RKO (cell line): ENCODE data around the gene LMO7.
"Not testable (repeated sequence)": the region's sequence is repeated elsewhere in the genome, so short reads cannot be mapped to it uniquely, and the experiment has no call there.

ENCODE experiments used
- DNase-seq: peaks from one replicate; pipeline ENCODE4 v3.0.0-alpha.2; 2016; ENCODE audit warnings: low spot score

LMO7 gene

GRCh38 chr13:75699062-75699461 is 62.9 kb downstream of the LMO7 start:
- DNase-seq, result no peak

DNA sequence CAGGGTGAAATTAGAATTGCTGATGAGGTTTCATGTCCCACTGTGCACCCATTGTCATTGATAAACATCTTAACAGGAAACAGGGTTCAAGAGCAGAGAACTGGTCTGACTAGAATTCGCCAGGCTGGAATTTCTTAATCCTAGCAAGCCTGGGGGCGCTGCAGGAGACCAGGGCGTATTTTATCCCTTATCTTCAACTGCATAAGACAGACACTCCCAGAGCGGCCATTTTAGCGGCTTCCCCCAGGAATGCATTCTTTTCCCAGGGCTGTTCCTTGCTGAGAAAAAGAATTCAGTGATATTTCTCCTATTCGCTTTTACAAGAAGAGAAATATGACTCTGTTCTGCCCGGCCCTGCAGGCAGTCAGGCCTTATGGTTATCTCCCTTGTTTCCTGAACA is 63.6 kb downstream of the LMO7 start:
- DNase-seq, result not testable (repeated sequence)

DNA sequence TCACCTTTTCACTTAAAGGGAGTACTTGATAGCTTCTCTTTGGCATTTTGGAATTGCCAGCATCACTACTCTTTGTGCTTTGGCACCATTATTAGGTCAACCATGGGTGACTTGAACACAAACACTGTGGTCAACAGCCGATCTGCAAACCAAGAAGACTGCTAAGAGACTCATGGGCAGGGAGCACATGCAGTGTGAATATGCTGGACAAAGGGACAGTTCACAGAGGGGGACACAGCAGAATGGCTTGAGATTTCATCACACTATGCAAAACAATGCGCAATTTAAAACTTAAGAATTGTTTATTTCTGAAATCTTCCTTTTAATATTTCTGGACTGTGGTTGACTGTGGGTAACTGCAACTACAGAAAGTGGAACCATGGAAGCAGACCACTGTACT is 64.4 kb downstream of the LMO7 start:
- no peak for DNase-seq

DNA sequence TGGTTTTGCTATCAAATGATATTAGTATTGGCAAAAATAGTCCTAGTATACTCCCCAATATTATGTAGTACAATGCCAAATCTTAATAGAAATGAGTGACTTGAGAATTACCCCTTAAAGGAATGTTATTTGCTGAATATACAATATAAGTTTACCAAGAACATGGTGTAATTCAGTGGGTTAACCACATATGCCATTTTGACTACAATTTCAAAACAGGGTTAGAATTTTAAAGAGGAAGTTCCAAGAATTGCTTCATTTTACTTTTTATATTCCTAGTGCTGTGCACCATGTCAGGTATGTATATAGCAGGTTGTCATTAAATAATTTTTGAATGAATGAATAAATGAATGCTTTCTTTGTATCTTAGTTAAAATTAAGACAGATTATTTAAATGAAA is 66.3 kb downstream of the LMO7 start:
- DNase-seq, result no peak

DNA sequence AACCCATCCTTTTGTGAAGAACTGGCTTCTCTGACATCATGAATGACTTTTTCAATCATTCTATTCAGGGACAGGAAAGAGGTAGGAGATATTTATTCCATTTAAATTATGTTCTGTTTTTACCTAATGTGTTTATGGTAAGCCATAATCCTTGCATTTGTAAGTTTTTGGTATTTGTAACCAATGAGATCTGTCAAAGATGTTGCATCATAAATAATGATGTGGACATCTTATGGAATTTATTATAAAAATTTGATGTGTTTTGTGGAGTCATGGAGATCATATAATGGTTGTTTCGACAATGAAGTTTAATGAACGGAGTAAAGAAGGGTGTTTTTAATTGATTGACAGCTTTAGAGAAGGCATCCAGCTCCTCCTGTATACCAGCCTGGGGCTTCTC is 67.6 kb downstream of the LMO7 start:
- no peak for DNase-seq

DNA sequence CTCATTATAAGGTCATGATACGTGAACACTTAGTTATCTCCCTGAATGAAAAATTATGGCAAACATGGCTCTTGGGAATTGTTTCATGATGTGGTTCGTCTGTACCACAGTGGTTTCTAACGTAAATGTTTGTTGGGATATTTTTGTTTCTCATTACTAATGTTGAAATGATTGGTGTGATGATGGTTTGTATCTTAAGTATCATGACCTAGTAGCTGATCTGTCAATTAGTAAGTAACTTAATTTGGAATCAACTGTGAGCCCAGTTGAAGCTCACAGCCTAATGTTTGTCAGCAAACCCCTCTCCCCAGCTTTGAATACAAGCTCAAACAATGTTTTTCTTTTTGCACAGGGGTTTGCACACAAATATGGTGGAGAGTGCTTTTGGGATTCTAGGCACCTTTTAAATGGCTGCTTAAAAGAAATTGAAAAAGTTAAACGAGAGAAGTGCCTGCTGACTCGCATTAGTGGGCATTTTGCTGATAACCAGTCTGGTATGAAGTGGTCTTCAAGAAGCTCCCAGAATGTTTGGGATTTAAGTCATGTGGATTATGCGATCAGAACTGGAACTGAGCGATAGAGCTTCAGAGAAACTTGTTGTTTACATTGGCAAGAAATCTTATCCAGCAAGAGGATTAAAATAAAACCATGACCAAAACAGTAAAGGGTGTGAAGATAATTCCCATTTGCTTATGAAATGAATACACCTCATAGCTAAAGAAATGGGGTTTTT is 68.2 kb downstream of the LMO7 start:
- no peak for DNase-seq

DNA sequence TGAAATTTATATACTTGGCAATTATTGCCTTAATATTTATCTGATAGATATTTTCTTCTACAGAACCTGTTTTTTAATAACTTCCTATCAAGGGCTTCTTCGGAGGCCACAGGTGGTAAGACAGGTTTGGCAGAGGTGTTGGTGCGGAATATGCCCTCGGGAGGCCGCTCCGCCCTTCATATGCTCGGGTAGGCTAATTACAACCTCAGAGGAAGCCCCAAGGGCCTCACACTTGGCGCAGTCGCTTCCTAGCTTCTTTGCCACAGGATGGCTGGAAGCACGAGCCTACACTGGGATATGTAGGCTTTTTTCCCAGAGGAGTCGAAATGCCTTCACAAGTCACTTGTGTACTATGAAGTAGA is 68.8 kb downstream of the LMO7 start:
- DNase-seq, result no peak

GRCh38 chr13:75705395-75705794 is 69.3 kb downstream of the LMO7 start:
- peak; percentile 94 for DNase-seq

GRCh38 chr13:75705908-75706307 is 69.8 kb downstream of the LMO7 start:
- DNase-seq, result no peak

DNA sequence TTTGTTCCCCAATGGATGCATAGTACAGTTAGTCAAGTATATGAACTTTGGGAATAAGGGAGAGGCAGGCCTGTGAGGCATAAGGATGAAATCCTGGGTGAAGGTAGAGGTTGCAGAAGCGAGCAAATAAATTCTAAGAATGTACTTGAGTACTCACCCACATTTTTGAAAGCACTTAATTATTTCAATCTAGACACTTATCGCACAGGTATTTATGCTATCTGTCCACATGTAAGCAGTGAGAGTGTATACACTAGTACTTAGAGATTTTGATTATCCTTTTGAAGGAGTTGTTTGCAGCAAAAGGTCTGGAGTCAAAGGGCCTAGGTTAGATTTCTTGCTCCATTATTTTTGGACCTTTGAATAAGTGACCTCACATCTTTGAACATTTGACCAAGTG is 77.7 kb downstream of the LMO7 start:
- DNase-seq, result no peak

DNA sequence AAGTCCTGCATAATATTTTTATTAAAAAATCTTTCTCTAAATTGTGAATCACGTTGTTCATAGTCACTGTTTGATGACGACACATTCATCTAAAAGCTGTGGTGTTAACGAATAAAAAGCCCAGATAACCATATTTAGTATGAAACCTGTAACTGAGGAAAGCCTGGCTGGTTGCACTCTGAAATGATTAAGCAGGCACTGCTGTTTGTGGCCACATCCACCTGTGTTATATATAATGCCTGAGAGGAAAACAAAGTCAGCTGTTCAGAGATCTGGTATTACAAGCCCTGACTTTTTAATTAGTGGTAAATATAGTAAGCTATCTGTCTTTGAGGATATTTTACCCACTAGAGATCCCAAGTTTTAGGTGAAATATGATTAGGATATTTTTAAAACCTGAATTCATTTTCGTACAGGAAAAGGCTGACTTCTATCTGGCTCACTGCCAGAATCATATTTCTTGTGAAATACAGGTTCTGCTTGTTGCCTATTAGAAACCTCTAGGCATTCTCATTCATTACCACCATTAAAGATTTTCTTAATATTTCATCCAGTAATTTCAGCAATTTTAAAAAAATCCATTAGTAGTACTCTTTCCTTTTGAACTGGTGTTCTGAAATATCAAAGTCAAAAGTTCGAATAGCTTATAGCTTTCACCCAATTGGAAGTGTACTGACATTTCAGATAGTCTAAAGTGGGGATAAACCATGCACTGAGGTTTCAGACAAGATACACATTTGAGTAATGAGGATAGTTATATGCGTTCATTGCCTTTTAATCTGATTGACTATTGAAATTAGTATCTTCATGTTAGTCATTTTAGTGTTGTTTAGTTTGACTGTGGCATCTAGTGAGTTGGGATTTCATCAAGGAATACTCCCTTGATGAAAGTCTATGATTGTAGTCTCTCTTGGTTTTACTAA is 79.7 kb downstream of the LMO7 start:
- no peak for DNase-seq

DNA sequence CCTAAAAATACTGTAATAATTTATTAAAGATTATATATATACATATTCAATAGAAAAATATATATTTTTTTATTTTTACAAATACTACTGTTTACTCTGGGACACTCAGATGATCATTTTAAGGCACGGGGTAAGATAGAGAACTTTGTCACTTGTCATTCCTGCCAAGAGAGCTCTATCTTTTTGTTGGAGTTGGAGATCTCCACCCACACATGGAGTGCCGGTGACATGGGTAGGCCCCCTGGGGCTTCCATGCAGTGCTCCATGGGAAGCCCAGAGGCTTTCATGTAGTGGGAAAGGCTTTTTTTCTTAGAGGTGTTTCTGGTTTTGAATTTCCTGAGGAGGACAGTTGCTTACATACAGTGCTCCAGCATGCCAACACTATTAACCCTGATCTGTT is 81.4 kb downstream of the LMO7 start:
- no peak for DNase-seq

- no peak for DNase-seq
These were observed 85.2 kb downstream of the LMO7 start for GRCh38 chr13:75721307-75721706.

DNA sequence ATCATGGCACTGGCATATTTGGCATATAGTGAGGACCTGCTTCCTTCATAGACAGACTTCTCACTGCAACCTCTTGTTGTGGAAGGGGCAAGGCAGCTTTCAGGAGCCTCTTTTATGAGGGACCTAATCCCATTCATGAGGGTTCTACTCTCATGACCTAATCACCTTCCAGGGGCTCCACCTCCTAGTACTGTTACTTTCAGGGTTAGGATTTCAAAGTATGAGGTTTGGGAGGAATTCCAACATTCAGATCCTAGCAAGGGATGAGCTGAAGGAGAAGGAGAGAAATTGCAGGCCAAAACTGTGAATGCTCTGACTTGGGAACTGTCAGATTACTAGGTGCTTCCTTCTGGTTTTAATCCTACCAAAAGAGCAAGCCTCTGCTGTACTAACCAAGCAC is 87.8 kb downstream of the LMO7 start:
- DNase-seq, result no peak

- no peak for DNase-seq
These were observed 88.8 kb downstream of the LMO7 start for GRCh38 chr13:75724752-75725517.

DNA sequence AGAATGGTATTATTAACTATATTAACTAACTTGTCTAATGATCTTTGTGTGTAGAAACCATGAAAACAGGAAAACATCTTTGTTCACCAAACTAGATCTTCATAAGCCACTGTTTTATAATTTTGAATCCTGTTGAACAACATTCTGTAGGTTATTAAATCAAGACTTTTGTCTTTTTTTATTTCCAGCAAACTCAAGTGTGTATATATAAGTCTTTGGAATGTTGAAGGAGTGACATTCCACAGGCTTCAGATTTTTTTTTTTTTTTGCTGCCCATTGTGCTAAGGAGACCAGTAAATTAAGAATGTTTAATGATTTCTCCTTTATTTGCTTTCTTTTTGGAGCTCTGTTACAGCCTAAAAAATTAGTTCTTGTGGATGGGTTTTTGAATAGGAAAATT is 89.6 kb downstream of the LMO7 start:
- DNase-seq, result no peak

DNA sequence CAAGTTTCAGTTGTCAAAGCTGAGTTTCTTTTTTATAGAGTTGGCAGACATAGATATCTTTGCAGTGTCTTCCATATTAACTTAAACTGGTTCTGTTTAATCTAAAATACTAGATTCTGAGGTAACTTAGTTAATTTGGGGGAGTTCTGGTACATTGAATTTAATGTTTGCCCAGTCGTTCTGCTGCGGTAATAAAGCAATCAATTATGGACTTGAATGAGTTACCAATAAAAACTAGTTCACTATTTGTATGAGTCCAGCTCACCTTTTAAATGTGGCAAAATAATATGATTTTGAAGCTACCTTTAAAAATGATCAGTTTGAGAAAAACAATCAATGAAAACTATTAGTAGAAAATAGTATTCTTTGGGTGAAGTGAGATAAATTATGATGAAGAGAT is 90.2 kb downstream of the LMO7 start:
- DNase-seq, result no peak

DNA sequence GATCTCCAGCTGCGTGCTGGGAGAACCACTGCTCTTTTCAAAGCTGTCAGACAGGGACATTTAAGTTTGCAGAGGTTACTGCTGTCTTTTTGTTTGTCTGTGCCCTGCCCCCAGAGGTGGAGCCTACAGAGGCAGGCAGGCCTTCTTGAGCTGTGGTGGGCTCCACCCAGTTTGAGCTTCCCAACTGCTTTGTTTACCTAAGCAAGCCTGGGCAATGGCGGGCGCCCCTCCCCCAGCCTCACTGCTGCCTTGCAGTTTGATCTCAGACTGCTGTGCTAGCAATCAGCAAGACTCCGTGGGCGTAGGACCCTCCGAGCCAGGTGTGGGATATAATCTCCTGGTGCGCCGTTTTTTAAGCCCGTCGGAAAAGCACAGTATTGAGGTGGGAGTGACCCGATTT is 97.0 kb downstream of the LMO7 start:
- DNase-seq, result not testable (repeated sequence)

DNA sequence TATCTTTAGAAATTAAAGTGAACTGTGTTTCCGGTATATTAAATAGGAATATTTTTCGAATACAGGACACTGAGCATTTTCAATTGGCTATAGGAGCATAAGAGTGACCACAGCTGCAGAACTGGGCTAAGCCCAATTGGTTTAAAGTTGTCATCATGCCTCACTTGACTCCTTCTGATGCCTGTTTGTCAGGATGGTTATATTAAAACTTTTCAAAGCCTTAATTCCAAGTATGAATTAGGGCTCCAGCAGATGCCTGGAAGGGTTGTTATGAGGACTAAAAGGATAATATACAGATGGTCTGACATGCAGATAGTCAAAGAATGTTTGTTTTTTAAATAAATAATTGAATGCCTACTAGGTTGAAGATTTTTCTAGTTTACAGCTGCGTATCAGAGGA is 100.0 kb downstream of the LMO7 start:
- DNase-seq, result no peak

DNA sequence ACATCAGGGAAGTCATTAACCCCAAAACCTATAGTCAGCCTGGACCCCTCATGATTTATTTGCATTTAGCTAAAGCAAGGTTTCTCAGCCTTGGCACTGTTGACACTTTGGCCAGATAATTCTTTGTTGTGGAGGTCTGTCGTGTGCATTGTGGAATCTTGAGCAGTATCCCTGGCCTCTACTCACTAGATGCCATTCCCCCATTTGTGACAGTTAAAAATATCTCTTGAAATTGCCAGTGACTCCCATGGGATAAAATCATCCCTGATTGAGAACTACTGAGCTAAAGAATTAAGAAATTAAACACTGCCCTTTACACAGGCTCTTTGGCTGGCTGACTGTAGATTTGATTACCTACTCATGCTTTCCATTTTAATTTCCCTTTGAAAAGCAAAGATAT is 102.7 kb downstream of the LMO7 start:
- no peak for DNase-seq

DNA sequence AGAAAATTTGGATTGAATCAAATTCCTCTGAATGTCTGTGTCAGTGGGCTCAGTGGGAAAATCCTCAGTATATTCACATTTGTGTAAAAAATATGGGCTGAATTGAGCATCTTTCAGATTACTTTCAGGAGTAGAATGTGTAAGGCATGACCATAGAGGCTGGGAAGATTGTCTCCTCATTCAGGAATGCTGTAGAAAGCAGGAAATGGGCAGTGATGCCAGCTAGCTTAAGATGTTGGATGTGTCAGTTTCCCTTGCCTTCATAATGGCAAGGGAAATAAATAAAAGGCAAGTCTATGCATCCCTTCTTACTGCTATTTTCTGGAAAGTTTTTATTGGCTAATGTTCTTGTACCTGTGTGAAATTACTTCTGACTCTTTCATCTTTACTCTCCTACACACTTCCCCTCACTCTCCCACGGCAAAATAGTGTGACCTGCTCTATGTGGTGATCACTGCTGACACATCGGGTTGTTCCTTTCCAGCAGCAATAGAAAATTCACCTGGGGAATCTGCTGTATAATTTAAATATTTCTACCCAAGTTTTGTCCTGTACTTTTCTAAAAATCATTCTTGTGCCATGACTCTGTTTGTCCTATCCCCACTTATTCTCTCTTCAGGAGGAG is 103.2 kb downstream of the LMO7 start:
- DNase-seq, result peak; percentile 11

DNA sequence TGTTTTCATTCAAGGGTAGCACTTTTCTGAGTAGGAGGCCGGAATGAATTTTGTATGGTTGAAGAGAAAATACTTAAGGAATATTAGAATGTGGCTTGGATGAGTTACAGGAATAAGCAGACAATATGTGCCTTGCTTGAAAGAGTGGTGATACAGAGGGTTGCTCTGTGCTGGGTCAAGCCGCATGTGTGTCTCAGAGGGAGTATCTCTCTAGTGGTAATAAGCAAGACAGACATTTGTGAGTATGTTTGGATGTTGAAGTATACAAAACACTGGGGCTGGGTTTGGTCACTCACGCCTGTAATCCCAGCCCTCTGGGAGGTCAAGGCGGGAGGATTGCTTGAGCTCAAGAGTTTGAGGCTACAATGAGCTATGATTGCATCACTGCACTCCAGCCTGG is 103.9 kb downstream of the LMO7 start:
- no peak for DNase-seq
